SU-DHL-6 (cell line): ENCODE results near the gene ERBB4.

Source experiments
- H2AFZ ChIP-seq: fragments of 200-600 bp; sonication (generic); 2 replicates; pipeline ENCODE4 v1.6.1; 2014; ENCODE audit warnings: low read depth, mild to moderate bottlenecking, moderate library complexity, mixed read lengths, antibody characterized with exemption, low read length; ENCODE audit not compliant: severe bottlenecking
- H3F3A ChIP-seq: fragments of 200-600 bp; shearing (Covaris generic); 2 replicates; pipeline ENCODE4 v1.6.0; 2016; ENCODE audit warnings: antibody characterized with exemption, mild to moderate bottlenecking; ENCODE audit not compliant: insufficient read depth
- H3K27ac ChIP-seq: fragments of 200-600 bp; sonication (generic); 2 replicates; pipeline ENCODE4 v1.5.1; 2016; ENCODE audit warnings: low read depth, mild to moderate bottlenecking, low read length, moderate library complexity, mixed read lengths
- H3K27me3 ChIP-seq: fragments of 200-600 bp; sonication (generic), shearing (Covaris generic); 2 replicates; pipeline ENCODE4 v1.6.0; 2014; ENCODE audit warnings: mild to moderate bottlenecking, low read length
- H3K36me3 ChIP-seq: fragments of 200-600 bp; sonication (generic); 2 replicates; pipeline ENCODE4 v1.6.1; 2014; ENCODE audit warnings: mild to moderate bottlenecking, low read length, mixed read lengths
- H3K4me2 ChIP-seq: fragments of 300-600, 200-600 bp; shearing (Covaris generic), sonication (generic); 2 replicates; pipeline ENCODE4 v1.6.0; 2014; ENCODE audit warnings: low read length, low read depth, mild to moderate bottlenecking; ENCODE audit not compliant: poor library complexity, severe bottlenecking
- H3K4me3 ChIP-seq: fragments of 200-600 bp; sonication (generic); 2 replicates; pipeline ENCODE4 v1.5.1; 2014; ENCODE audit warnings: antibody characterized with exemption, low read length, mild to moderate bottlenecking, mixed read lengths; ENCODE audit not compliant: insufficient read depth, poor library complexity, severe bottlenecking
- H3K79me2 ChIP-seq: fragments of 200-600 bp; sonication (generic); 2 replicates; pipeline ENCODE4 v1.6.1; 2014; ENCODE audit warnings: mild to moderate bottlenecking, low read length, moderate library complexity; ENCODE audit not compliant: insufficient read depth
- H3K9ac ChIP-seq: fragments of 200-600 bp; sonication (generic); 2 replicates; pipeline ENCODE4 v1.7.0; 2014; ENCODE audit warnings: mild to moderate bottlenecking, low read length
- H3K9me2 ChIP-seq: fragments of 200-600 bp; sonication (generic); replicated peaks from 2 replicates; pipeline ENCODE4 v1.6.1; 2014; ENCODE audit warnings: low read length; ENCODE audit not compliant: insufficient read depth
- H3K9me3 ChIP-seq: fragments of 200-600 bp; sonication (generic); 2 replicates; pipeline ENCODE4 v1.6.1; 2014; ENCODE audit warnings: low read length, mixed read lengths; ENCODE audit not compliant: insufficient read depth
- H4K20me1 ChIP-seq: fragments of 200-600 bp; sonication (generic); 2 replicates; pipeline ENCODE4 v1.6.1; 2014; ENCODE audit warnings: low read depth, mild to moderate bottlenecking, antibody characterized with exemption, low read length, moderate library complexity, mixed read lengths
- CTCF ChIP-seq: fragments of 200-600 bp; sonication (generic); IDR thresholded peaks from one replicate; pipeline ENCODE4 v1.5.1; 2017; ENCODE audit warnings: antibody characterized with exemption, mild to moderate bottlenecking, low read length, moderate library complexity; ENCODE audit not compliant: insufficient read depth, poor library complexity, severe bottlenecking
- EZH2phosphoT487 ChIP-seq: fragments of 200-600 bp; sonication (generic), shearing (Covaris generic); conservative IDR thresholded peaks from 2 replicates; pipeline ENCODE4 v1.6.1; 2018; ENCODE audit warnings: mild to moderate bottlenecking, antibody characterized with exemption, low read length, moderate library complexity, mixed read lengths

ERBB4 gene

DNA sequence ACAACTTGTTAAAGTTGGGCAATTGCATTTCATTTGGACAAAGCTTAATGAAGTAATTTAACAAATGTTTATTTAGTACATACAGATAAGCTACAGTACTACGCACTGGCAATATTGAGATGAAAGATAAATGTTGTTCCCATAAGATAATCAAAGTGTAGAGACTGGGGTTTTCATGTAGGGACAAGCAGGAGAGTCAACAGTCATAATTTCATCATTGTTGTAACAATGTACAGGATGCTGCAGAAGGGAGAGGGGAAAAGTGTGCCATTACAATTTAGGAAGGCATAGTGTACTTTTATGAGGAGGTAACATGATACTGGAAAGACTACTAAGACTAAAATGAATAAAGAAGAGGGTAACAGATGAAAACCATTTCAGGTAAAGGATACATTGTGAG is 441.6 kb downstream of the ERBB4 start:
- Histone ChIP-seq H3K9ac (no peak overlapping the region), H3K4me2 (no peak overlapping the region), H3K36me3 (no peaks in the 10 kb centered on the region), H3K9me3 (no peaks in the 10 kb centered on the region), H3K27ac (no peak overlapping the region), H2AFZ (no peak overlapping the region), H3K4me3 (no peak overlapping the region), H3K27me3 (no peaks in the 10 kb centered on the region), H3F3A (no peaks in the 10 kb centered on the region), H4K20me1 (no peaks in the 10 kb centered on the region), H3K79me2 (no peaks in the 10 kb centered on the region), H3K9me2 (no peaks in the 10 kb centered on the region)
- TF ChIP-seq CTCF (no peak), EZH2phosphoT487 (no peak)

DNA sequence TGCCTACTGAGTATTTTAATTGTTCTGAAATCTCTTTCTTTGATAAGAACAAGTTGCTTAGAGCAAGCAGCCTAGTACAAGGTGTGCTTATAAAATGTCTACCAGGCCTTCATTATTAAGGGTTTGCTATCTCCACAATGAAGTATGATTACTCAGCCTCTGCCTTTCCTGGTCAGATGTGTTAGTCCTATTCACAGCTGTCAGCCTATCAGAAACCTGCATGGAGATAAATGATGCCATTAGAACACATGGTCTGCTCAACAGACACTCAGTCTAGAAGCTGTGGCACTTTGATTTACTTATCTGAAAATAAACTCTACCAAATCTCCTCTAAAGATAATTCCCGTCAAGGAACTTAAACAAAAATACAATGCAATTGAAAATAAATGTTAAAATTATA is 448.7 kb downstream of the ERBB4 start:
- Histone ChIP-seq H3K27ac (no peak overlapping the region), H3K4me3 (no peak overlapping the region), H3K27me3 (no peaks in the 10 kb centered on the region), H3F3A (no peaks in the 10 kb centered on the region), H3K9me3 (no peaks in the 10 kb centered on the region), H3K36me3 (no peaks in the 10 kb centered on the region), H2AFZ (no peak overlapping the region), H3K79me2 (no peaks in the 10 kb centered on the region), H3K9ac (no peak overlapping the region), H4K20me1 (no peaks in the 10 kb centered on the region), H3K4me2 (no peak overlapping the region), H3K9me2 (no peaks in the 10 kb centered on the region)
- TF ChIP-seq EZH2phosphoT487 (no peak), CTCF (no peak)

DNA sequence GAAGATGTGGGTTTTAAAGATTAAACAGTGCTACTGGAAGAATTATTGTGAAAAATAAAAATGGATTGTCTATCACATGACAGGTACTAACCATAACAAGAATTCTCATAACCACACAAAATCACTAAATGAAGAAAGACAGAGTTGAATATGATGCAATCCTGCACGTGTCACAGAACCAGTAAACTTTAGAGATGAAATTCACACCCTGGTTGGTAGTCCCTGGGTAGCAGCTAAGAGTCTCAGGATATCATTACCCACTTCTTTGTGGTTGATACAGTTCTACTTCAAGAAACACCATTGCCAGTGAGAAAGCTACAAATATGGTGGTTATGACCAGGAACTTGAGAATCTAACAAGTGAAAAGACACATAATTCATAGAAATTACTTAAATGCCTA is 450.2 kb downstream of the ERBB4 start:
- H3K9ac ChIP-seq, result no peak overlapping the region
- no peaks in the 10 kb centered on the region for H3K9me2 ChIP-seq
- H3K36me3 ChIP-seq, result no peaks in the 10 kb centered on the region
- H3K27me3 ChIP-seq, result no peaks in the 10 kb centered on the region
- no peak overlapping the region for H3K27ac ChIP-seq
- H3F3A ChIP-seq, result no peaks in the 10 kb centered on the region
- no peaks in the 10 kb centered on the region for H3K9me3 ChIP-seq
- H2AFZ ChIP-seq, result no peak overlapping the region
- TF ChIP-seq CTCF (no peak), EZH2phosphoT487 (no peak)
- no peak overlapping the region for H3K4me2 ChIP-seq
- no peaks in the 10 kb centered on the region for H4K20me1 ChIP-seq
- no peaks in the 10 kb centered on the region for H3K79me2 ChIP-seq
- no peak overlapping the region for H3K4me3 ChIP-seq

- Histone ChIP-seq H3K9me3 (no peaks in the 10 kb centered on the region), H3K27me3 (no peaks in the 10 kb centered on the region), H3K79me2 (no peaks in the 10 kb centered on the region), H3K9ac (no peak overlapping the region), H3K4me2 (no peak overlapping the region), H3K9me2 (no peaks in the 10 kb centered on the region), H4K20me1 (no peaks in the 10 kb centered on the region), H2AFZ (no peak overlapping the region), H3K27ac (no peak overlapping the region), H3K4me3 (no peak overlapping the region), H3K36me3 (no peaks in the 10 kb centered on the region), H3F3A (no peaks in the 10 kb centered on the region)
- TF ChIP-seq CTCF, result no peak
- no peak for TF ChIP-seq EZH2phosphoT487
Measured at GRCh38 chr2:212083492-212083891, 455.1 kb downstream of the ERBB4 start.
